MCF 10A (cell line): ENCODE measurements around the gene TOMM40. TPM values are rescaled to one million over a fixed set of nuclear protein-coding genes. Genes with fewer than 3 reads are reported as not detected.

Source experiments
- BruUV-seq: library from RNA; stranded (reverse); fragments of 400-500 nt; replicated peaks from 2 replicates; lab custom pipeline; 2021; lab: Mats Ljungman, UMichigan
- CTCF ChIA-PET: fragments of 300-600 bp; sonication (Branson Sonifier 250); formaldehyde crosslinking; extraction: SDS; loops from one replicate; lab custom pipeline; 2021; ENCODE audit warnings: antibody characterized with exemption, inconsistent platforms; lab: Yijun Ruan, JAX
- POLR2A ChIA-PET: fragments of 300-600, 350-650 bp; sonication (Branson Sonifier 250); formaldehyde crosslinking; extraction: SDS; loops from one replicate; lab custom pipeline; 2020; ENCODE audit warnings: antibody characterized with exemption, inconsistent platforms; lab: Yijun Ruan, JAX
- DNase-seq: peaks from one replicate; pipeline ENCODE4 v3.0.0-alpha.2; 2018; ENCODE audit not compliant: unreplicated experiment
- H3K27ac Mint-ChIP-seq: one replicate; pipeline ENCODE4 v1.8.0; 2022; ENCODE audit warnings: mild to moderate bottlenecking, low read depth, mixed read lengths; ENCODE audit not compliant: unreplicated experiment
- H3K27me3 Mint-ChIP-seq: one replicate; pipeline ENCODE4 v1.8.0; 2022; ENCODE audit warnings: mixed read lengths; ENCODE audit not compliant: insufficient read depth, unreplicated experiment
- H3K36me3 Mint-ChIP-seq: one replicate; pipeline ENCODE4 v1.8.0; 2022; ENCODE audit warnings: mild to moderate bottlenecking, moderate library complexity, mixed read lengths; ENCODE audit not compliant: insufficient read depth, unreplicated experiment
- H3K4me1 Mint-ChIP-seq: one replicate; pipeline ENCODE4 v1.8.0; 2022; ENCODE audit warnings: mixed read lengths; ENCODE audit not compliant: insufficient read depth, unreplicated experiment
- H3K4me3 Mint-ChIP-seq: one replicate; pipeline ENCODE4 v1.8.0; 2022; ENCODE audit warnings: mild to moderate bottlenecking, moderate library complexity, mixed read lengths; ENCODE audit not compliant: unreplicated experiment
- H3K9me3 Mint-ChIP-seq: one replicate; pipeline ENCODE4 v1.8.0; 2022; ENCODE audit warnings: mixed read lengths; ENCODE audit not compliant: unreplicated experiment
- intact Hi-C: fragments of 100-400 bp; cut with micrococcal nuclease; formaldehyde crosslinking; loops from 2 replicates; pipeline ENCODE4 v1.14.1; 2022
- total RNA-seq: library from RNA; stranded (reverse); gene quantifications from 2 replicates; pipeline ENCODE4 v1.2.3, GENCODE V29; 2022
- TF ChIP-seq, protein P1 (sequence below): fragments of 200-600 bp; IDR thresholded peaks from one replicate; pipeline ENCODE4 v1.8.0; 2022; ENCODE audit warnings: antibody characterized with exemption, mild to moderate bottlenecking; ENCODE audit not compliant: unreplicated experiment

The TOMM40 gene
- total RNA-seq, 1 experiment from 2014 or later = 114 TPM

GRCh38 chr19:44871809-44872208 lies 19.2 kb upstream of the TOMM40 start:
- Mint-ChIP-seq H3K9me3 (no peaks in the 10 kb centered on the region), H3K27ac (no peak overlapping the region), H3K36me3 (peaks cover 32% of the 10 kb centered on the region), H3K27me3 (no peaks in the 10 kb centered on the region), H3K4me3 (no peak overlapping the region), H3K4me1 (peaks cover 12% of the 10 kb centered on the region)
- ChIA-PET POLR2A (no interaction called here), CTCF (interaction anchor here (0.6 kb wide), 3 partner anchors 48 to 699 kb away, joined by 3 to 5 read pairs (median 5); no protein-coding TSS in a partner anchor)
- DNase-seq = no peak
- no TSS peak for BruUV-seq
- TF ChIP-seq, protein P1, sequence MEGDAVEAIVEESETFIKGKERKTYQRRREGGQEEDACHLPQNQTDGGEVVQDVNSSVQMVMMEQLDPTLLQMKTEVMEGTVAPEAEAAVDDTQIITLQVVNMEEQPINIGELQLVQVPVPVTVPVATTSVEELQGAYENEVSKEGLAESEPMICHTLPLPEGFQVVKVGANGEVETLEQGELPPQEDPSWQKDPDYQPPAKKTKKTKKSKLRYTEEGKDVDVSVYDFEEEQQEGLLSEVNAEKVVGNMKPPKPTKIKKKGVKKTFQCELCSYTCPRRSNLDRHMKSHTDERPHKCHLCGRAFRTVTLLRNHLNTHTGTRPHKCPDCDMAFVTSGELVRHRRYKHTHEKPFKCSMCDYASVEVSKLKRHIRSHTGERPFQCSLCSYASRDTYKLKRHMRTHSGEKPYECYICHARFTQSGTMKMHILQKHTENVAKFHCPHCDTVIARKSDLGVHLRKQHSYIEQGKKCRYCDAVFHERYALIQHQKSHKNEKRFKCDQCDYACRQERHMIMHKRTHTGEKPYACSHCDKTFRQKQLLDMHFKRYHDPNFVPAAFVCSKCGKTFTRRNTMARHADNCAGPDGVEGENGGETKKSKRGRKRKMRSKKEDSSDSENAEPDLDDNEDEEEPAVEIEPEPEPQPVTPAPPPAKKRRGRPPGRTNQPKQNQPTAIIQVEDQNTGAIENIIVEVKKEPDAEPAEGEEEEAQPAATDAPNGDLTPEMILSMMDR = no peak
- intact Hi-C loops = no loop called here

- Mint-ChIP-seq H3K27me3 (no peaks in the 10 kb centered on the region), H3K9me3 (no peaks in the 10 kb centered on the region), H3K27ac (no peak overlapping the region), H3K36me3 (peaks cover 33% of the 10 kb centered on the region), H3K4me3 (no peak overlapping the region), H3K4me1 (peaks cover 9% of the 10 kb centered on the region)
- no TSS peak for BruUV-seq
- POLR2A ChIA-PET = no interaction called here
- CTCF ChIA-PET = no interaction called here
- intact Hi-C loops = no loop called here
- TF ChIP-seq, protein P1 = no peak
- no peak for DNase-seq
These were observed 18.4 kb upstream of the TOMM40 start for GRCh38 chr19:44872661-44873060.

DNA sequence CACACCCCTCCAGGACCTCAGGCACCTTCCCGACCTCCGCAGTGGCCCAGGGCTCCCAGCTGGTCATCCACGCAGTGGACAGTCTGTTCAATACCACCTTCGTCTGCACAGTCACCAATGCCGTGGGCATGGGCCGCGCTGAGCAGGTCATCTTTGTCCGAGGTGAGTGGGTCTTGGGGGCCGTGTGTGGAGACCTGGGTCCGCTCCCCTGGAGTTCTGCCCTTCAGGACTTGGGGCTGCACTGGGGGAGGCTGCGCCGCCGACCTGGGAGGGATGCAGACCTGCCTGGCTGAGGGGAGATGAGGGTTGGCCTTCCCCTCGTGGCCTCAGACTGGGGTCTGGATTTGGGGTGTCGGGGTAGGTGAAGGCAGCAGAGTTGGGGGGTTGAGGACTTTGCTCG lies 16.7 kb upstream of the TOMM40 start:
- H3K36me3 Mint-ChIP-seq = peaks cover 34% of the 10 kb centered on the region

DNA sequence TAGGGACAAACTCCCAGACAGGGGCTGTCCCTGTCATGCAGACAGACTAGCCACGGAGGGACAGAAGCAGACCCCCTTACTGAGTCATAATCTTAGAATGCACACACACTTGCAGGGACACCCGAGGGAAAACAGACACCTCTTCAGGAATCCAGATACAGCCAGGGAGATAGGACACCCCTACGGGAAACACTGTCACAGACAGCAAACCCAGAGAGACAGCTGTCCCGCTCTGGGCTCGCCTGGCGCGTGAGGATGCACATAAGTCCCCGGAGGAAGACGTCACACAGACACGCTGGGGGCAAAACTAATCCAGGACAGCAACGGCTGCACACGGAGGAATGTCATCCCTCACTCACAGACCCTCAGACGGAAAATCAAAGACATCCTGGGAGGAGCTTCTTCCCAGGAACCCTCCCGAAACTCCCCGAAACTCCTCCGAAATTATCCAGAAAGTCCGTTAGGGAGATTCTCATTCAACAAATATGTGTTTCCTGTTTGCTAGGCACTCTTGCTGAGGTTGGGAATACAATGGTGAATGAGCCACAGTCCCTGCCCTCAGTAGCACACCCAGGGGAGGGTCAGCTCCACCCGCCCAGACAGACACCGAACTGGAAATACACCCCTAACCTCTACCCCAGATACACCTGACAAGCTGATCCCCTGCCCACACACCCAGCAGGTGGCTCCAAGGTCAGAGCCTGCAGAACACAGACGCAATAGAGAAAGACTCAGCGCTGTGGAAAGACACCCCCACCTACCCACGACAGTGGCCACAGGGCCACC lies 15.2 kb upstream of the TOMM40 start:
- intact Hi-C loops = no loop called here
- DNase-seq = no peak
- no peaks in the 10 kb centered on the region for H3K4me1 Mint-ChIP-seq
- no TSS peak for BruUV-seq
- H3K4me3 Mint-ChIP-seq = no peak overlapping the region
- H3K9me3 Mint-ChIP-seq = no peaks in the 10 kb centered on the region
- H3K27me3 Mint-ChIP-seq = no peaks in the 10 kb centered on the region
- ChIA-PET POLR2A (interaction anchor here (0.6 kb wide), 1 partner anchor 259 kb away, joined by 3 read pairs; no protein-coding TSS in a partner anchor), CTCF (interaction anchor here (0.6 kb wide), 1 partner anchor 66 kb away, joined by 3 read pairs; no protein-coding TSS in a partner anchor)
- TF ChIP-seq, protein P1 = no peak
- no peak overlapping the region for H3K27ac Mint-ChIP-seq
- H3K36me3 Mint-ChIP-seq = peaks cover 34% of the 10 kb centered on the region

More for the DNA sequence above, 16.7 kb upstream of the TOMM40 start:
- Mint-ChIP-seq H3K9me3 (no peaks in the 10 kb centered on the region), H3K4me1 (no peaks in the 10 kb centered on the region), H3K27ac (no peak overlapping the region), H3K27me3 (no peaks in the 10 kb centered on the region), H3K4me3 (no peak overlapping the region)
- CTCF ChIA-PET = no interaction called here
- TF ChIP-seq, protein P1 = no peak
- POLR2A ChIA-PET = interaction anchor here (0.7 to 0.9 kb wide), 2 partner anchors 16 to 61 kb away, joined by 3 read pairs; no protein-coding TSS in a partner anchor
- no peak for DNase-seq
- BruUV-seq = no TSS peak
- intact Hi-C loops = no loop called here
